ENCODE data around the gene AQP1. TPM values are rescaled to one million over a fixed set of nuclear protein-coding genes. Genes with fewer than 3 reads are reported as not detected.

Gene AQP1
- total and polyA plus RNA-seq, 2 of the 8 experiments (the other 6 are each of a cell fraction or from before 2014, with no cell fraction given) = 0.18 to 0.19 TPM

DNA sequence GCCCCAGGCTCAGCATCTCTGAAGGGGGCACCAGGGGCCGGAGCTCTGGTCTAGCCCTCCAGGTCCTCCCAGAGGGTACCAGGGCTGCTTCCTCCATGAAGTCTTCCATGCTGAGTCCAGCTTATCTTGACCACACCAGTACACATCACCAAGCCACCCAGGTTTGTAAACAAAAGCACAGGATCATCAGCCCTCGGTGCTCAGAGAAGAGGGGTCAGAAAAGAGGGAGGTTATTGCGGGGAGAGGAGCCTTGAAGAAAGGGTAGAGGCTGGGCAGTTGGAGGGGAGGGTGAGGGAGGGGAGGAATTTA is 23.9 kb downstream of the AQP1 start:
- no peak overlapping the region for H3K27ac ChIP-seq (ENCODE audit: low read depth, low read length)
- FAIRE-seq = no peak
- H3K4ac ChIP-seq (replicated peaks; ENCODE audit: insufficient read length, low read depth, low read length) = no peak overlapping the region
- H2BK5ac ChIP-seq (ENCODE audit: low read depth, low read length) = no peak overlapping the region
- H3K56ac ChIP-seq (replicated peaks; ENCODE audit: insufficient read length, low read depth, low read length) = no peak overlapping the region
- H3K4me1 ChIP-seq (replicated peaks in 1 of 4; ENCODE audit: control insufficient read depth in 3 of 4, insufficient read depth in 4 of 4, low read length in 3 of 4) = peaks cover 0 to 9% (median 6%) of the 10 kb centered on the region in 4 experiments; a peak in 6 of 7 replicates
- no peak overlapping the region for H3K4me3 ChIP-seq (ENCODE audit: extremely low read depth in 1 of 4, insufficient read depth in 2 of 4, low read depth in 3 of 4, low read length in 4 of 4)
- no peak overlapping the region for H3K23ac ChIP-seq (ENCODE audit: insufficient read length)
- CTCF ChIA-PET (ENCODE audit: partially characterized antibody) = interaction anchor here (0.6 to 12.0 kb wide), 9 partner anchors 18 to 199 kb away, joined by 3 to 309 read pairs (median 6); partner anchors contain the start of gene GHRHR
- no peak overlapping the region for H2BK20ac ChIP-seq (ENCODE audit: low read length)
- no peaks in the 10 kb centered on the region for H3K79me2 ChIP-seq (ENCODE audit: control insufficient read depth in 1 of 2, insufficient read depth in 2 of 2, low read length in 2 of 2)
- 68% methylated on average over 3 of the region's 3 CpGs; no CpG with 5 or more reads in 1 of the 2 experiments for WGBS, 2 experiments (ENCODE audit: extremely low coverage in 1 of 2, insufficient coverage in 1 of 2, insufficient read length in 1 of 2, insufficient replicate concordance in 2 of 2, low coverage in 1 of 2, low lambda C conversion rate in 2 of 2, missing lambda C conversion rate in 1 of 2)
- no peaks in the 10 kb centered on the region for H3K23me2 ChIP-seq (ENCODE audit: low read depth, low read length)
- no peak overlapping the region for H4K91ac ChIP-seq (replicated peaks; ENCODE audit: insufficient read length, low read length)
- H4K20me1 ChIP-seq (replicated peaks in 1 of 2; ENCODE audit: control insufficient read depth in 1 of 2, insufficient read depth in 2 of 2, low read length in 2 of 2) = no peaks in the 10 kb centered on the region
- H3K9ac ChIP-seq (replicated peaks in 1 of 4; ENCODE audit: extremely low read depth in 1 of 4, low read depth in 3 of 4, low read length in 3 of 4) = no peak overlapping the region
- no peak overlapping the region for H3K18ac ChIP-seq (ENCODE audit: extremely low read depth, low read length)
- TF ChIP-seq, protein P1, sequence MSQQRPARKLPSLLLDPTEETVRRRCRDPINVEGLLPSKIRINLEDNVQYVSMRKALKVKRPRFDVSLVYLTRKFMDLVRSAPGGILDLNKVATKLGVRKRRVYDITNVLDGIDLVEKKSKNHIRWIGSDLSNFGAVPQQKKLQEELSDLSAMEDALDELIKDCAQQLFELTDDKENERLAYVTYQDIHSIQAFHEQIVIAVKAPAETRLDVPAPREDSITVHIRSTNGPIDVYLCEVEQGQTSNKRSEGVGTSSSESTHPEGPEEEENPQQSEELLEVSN (IDR thresholded peaks at IDR 0.05) = no peak
- no peak for TF ChIP-seq TEAD4 (IDR thresholded peaks at IDR 0.05; ENCODE audit: low read depth, low read length)
- no peak for TF ChIP-seq CBX5 (IDR thresholded peaks at IDR 0.05; ENCODE audit: low read depth, low read length)
- TF ChIP-seq, protein P2, sequence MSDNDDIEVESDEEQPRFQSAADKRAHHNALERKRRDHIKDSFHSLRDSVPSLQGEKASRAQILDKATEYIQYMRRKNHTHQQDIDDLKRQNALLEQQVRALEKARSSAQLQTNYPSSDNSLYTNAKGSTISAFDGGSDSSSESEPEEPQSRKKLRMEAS (IDR thresholded peaks at IDR 0.05) = no peak
- no peak for TF ChIP-seq CEBPB (IDR thresholded peaks at IDR 0.05; ENCODE audit: low read depth, low read length)
- no peak for TF ChIP-seq SP1 (IDR thresholded peaks at IDR 0.05; ENCODE audit: low read depth, low read length)
- TF ChIP-seq, protein P3, sequence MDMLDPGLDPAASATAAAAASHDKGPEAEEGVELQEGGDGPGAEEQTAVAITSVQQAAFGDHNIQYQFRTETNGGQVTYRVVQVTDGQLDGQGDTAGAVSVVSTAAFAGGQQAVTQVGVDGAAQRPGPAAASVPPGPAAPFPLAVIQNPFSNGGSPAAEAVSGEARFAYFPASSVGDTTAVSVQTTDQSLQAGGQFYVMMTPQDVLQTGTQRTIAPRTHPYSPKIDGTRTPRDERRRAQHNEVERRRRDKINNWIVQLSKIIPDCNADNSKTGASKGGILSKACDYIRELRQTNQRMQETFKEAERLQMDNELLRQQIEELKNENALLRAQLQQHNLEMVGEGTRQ (IDR thresholded peaks at IDR 0.05; ENCODE audit: low read length) = no peak
- no peak for TF ChIP-seq SIX5 (IDR thresholded peaks at IDR 0.05; ENCODE audit: low read depth, low read length)
- TF ChIP-seq GTF2F1 (IDR thresholded peaks at IDR 0.05; ENCODE audit: borderline replicate concordance, low read depth, low read length) = no peak
- no peak for TF ChIP-seq RAD21 (IDR thresholded peaks at IDR 0.05 in 1 of 2, conservative IDR thresholded peaks at IDR 0.05 in 1 of 2; ENCODE audit: low read depth in 2 of 2, low read length in 2 of 2)
- TF ChIP-seq SUZ12 (IDR thresholded peaks at IDR 0.05; ENCODE audit: low read length) = no peak
- H2AFZ ChIP-seq (ENCODE audit: low read length) = no peak overlapping the region
- 0 out of 7 replicates have a peak, but pooled peaks cover 0 to 8% (median 0%) of the 10 kb centered on the region in 4 experiments for H3K27me3 ChIP-seq (replicated peaks in 1 of 4; ENCODE audit: control insufficient read depth in 3 of 4, extremely low read depth in 1 of 4, insufficient read depth in 3 of 4, low read length in 3 of 4)
- no peak overlapping the region for H2BK12ac ChIP-seq (ENCODE audit: low read depth, low read length)
- no peak overlapping the region for H3K14ac ChIP-seq (ENCODE audit: insufficient read length)
- H3K79me1 ChIP-seq (ENCODE audit: low read depth, low read length) = no peaks in the 10 kb centered on the region
- no peak overlapping the region for H4K5ac ChIP-seq (ENCODE audit: insufficient read length, low read depth, low read length)
- no peak overlapping the region for H2BK15ac ChIP-seq (ENCODE audit: low read length)
- H2AK5ac ChIP-seq (ENCODE audit: low read depth, low read length) = no peak overlapping the region
- no peaks in the 10 kb centered on the region for H3K9me3 ChIP-seq (ENCODE audit: insufficient read depth in 2 of 2, low read depth in 1 of 2, low read length in 1 of 2)
- H2BK120ac ChIP-seq (replicated peaks; ENCODE audit: low read depth, low read length) = no peak overlapping the region
- no peak overlapping the region for H3K4me2 ChIP-seq (ENCODE audit: insufficient read depth in 1 of 2, low read depth in 2 of 2, low read length in 2 of 2)
- POLR2A ChIA-PET (ENCODE audit: partially characterized antibody) = interaction anchor here (0.5 kb wide), 1 partner anchor 80 kb away, joined by 3 read pairs; no protein-coding TSS in a partner anchor
- no peak overlapping the region for H4K8ac ChIP-seq (ENCODE audit: extremely low read depth, insufficient read depth, low read length)
- H3K36me3 ChIP-seq (ENCODE audit: control insufficient read depth in 2 of 4, insufficient read depth in 4 of 4, low read length in 3 of 4) = no peaks in the 10 kb centered on the region
- no peak for DNase-seq (ENCODE audit: low read depth in 1 of 2, low spot score in 2 of 2)
